ENCODE results near the gene CD300LG.

DNA sequence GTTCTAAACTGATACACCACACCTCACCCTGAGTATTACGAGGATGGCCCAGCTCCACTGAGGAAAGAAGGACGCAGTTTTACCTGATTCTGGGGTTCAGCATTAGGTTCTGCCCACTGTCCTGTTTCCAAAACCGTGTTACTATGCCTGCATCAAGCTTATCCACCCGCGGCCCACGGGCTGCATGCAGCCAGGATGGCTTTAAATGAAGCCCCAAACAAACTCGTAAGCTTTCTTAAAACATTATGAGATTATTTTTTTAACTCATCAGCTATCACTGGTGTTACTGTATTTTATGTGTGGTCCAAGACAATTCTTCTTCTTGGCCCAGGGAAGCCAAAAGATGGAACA is 4.0 kb upstream of the CD300LG start:
- TF ChIP-seq CTCF (IDR thresholded peaks at IDR 0.05; ENCODE audit: low read depth, low read length, poor library complexity, severe bottlenecking) (no peak), EZH2phosphoT487 (IDR thresholded peaks at IDR 0.05; ENCODE audit: borderline replicate concordance, low read length) (no peak)

All from DOHH2 (cell line).